Thoracic aorta (tissue), 2 donors: ENCODE results near the gene C1orf53. TPM values are rescaled to one million over a fixed set of nuclear protein-coding genes. Genes with fewer than 3 reads are reported as not detected.

Experiments
- ATAC-seq: fragments of 150-250 bp; one replicate; pipeline ENCODE4 v1.8.0; 2017; ENCODE audit warnings: low read depth; ENCODE audit not compliant: insufficient number of reproducible peaks, low FRiP score
- DNase-seq: peaks from one replicate; pipeline ENCODE4 v3.0.0-alpha.2; 2020; ENCODE audit warnings: low spot score
- H3K27ac ChIP-seq, 2 donors: fragments of 200-600 bp; sonication (generic); 1 replicate in 1 of 2; 2 replicates in 1 of 2; pipeline ENCODE4 v1.5.1; 2016; ENCODE audit warnings: mild to moderate bottlenecking in 2 of 2, moderate library complexity in 2 of 2
- H3K27me3 ChIP-seq: fragments of 200-600 bp; sonication (generic); replicated peaks from 2 replicates; pipeline ENCODE4 v1.6.0; 2016; ENCODE audit warnings: mild to moderate bottlenecking; ENCODE audit not compliant: insufficient read depth
- H3K36me3 ChIP-seq: fragments of 200-600 bp; sonication (generic); one replicate; pipeline ENCODE4 v1.5.1; 2016
- H3K4me1 ChIP-seq, 2 donors: fragments of 200-600 bp; sonication (generic); 1 replicate in 1 of 2; 2 replicates in 1 of 2; pipeline versions ENCODE4 v1.5.1 to v1.6.0; 2016; ENCODE audit warnings: low read depth in 2 of 2, mild to moderate bottlenecking in 1 of 2; ENCODE audit not compliant: control insufficient read depth in 1 of 2
- H3K4me3 ChIP-seq: fragments of 200-600 bp; sonication (generic); 2 replicates; pipeline ENCODE4 v1.5.1; 2016; ENCODE audit warnings: mild to moderate bottlenecking
- H3K9me3 ChIP-seq: fragments of 200-600 bp; sonication (generic); 2 replicates; pipeline ENCODE4 v1.5.1; 2016
- CTCF ChIP-seq: fragments of 200-600 bp; sonication (generic); IDR thresholded peaks from one replicate; pipeline ENCODE4 v1.5.1; 2019; ENCODE audit warnings: antibody characterized with exemption
- total RNA-seq, 2 donors: library from RNA; depleted of rRNA; stranded (reverse); fragments of >200 nt; gene quantifications; one replicate each; pipeline versions ENCODE4 v1.1.0 to v1.2.3, GENCODE V29; 2016

C1orf53 gene
- total RNA-seq, 2 donors from 2014 or later: not detected

GRCh38 chr1:197911857-197912696 is 9.6 kb downstream of the C1orf53 start:
- peaks cover 66% of the 10 kb centered on the region for H3K27me3 ChIP-seq
- H3K4me1 ChIP-seq: peaks cover 31 to 39% of the 10 kb centered on the region in 2 donors
- H3K9me3 ChIP-seq: no peaks in the 10 kb centered on the region
- H3K27ac ChIP-seq: no peak overlapping the region
- DNase-seq: no peak
- ATAC-seq: no peak
- TF ChIP-seq CTCF: no peak
- H3K4me3 ChIP-seq: peak overlapping the region; percentile 29
- no peaks in the 10 kb centered on the region for H3K36me3 ChIP-seq

- Histone ChIP-seq H3K4me1 (peaks cover 40 to 47% of the 10 kb centered on the region in 2 donors), H3K4me3 (peak overlapping the region; percentile 5), H3K27me3 (peaks cover 67% of the 10 kb centered on the region), H3K9me3 (no peaks in the 10 kb centered on the region), H3K27ac (peak overlapping the region in 1 of 2 donors; percentile 9), H3K36me3 (no peaks in the 10 kb centered on the region)
- ATAC-seq (no peak), DNase-seq (no peak)
- TF ChIP-seq CTCF: no peak
Observed at GRCh38 chr1:197912739-197913494, 10.5 kb downstream of the C1orf53 start.

- ATAC-seq (no peak), DNase-seq (no peak)
- TF ChIP-seq CTCF: no peak
- no peaks in the 10 kb centered on the region for H3K36me3 ChIP-seq
- peaks cover 68% of the 10 kb centered on the region for H3K27me3 ChIP-seq
- H3K4me1 ChIP-seq: peaks cover 43 to 55% of the 10 kb centered on the region in 2 donors
- H3K27ac ChIP-seq: peak overlapping the region in 1 of 2 donors; percentile 9
- H3K9me3 ChIP-seq: no peaks in the 10 kb centered on the region
- no peak overlapping the region for H3K4me3 ChIP-seq
Observed at GRCh38 chr1:197913495-197914276, 11.3 kb downstream of the C1orf53 start.

- H3K36me3 ChIP-seq: no peaks in the 10 kb centered on the region
- H3K27me3 ChIP-seq: peaks cover 69% of the 10 kb centered on the region
- H3K27ac ChIP-seq: no peak overlapping the region
- TF ChIP-seq CTCF: no peak
- DNase-seq (no peak), ATAC-seq (no peak)
- no peak overlapping the region for H3K4me3 ChIP-seq
- no peaks in the 10 kb centered on the region for H3K9me3 ChIP-seq
- H3K4me1 ChIP-seq: peaks cover 43 to 55% of the 10 kb centered on the region in 2 donors
Observed at GRCh38 chr1:197914510-197914909, 12.1 kb downstream of the C1orf53 start.
